ENCODE measurements around the gene NOTCH2.

The NOTCH2 gene

DNA sequence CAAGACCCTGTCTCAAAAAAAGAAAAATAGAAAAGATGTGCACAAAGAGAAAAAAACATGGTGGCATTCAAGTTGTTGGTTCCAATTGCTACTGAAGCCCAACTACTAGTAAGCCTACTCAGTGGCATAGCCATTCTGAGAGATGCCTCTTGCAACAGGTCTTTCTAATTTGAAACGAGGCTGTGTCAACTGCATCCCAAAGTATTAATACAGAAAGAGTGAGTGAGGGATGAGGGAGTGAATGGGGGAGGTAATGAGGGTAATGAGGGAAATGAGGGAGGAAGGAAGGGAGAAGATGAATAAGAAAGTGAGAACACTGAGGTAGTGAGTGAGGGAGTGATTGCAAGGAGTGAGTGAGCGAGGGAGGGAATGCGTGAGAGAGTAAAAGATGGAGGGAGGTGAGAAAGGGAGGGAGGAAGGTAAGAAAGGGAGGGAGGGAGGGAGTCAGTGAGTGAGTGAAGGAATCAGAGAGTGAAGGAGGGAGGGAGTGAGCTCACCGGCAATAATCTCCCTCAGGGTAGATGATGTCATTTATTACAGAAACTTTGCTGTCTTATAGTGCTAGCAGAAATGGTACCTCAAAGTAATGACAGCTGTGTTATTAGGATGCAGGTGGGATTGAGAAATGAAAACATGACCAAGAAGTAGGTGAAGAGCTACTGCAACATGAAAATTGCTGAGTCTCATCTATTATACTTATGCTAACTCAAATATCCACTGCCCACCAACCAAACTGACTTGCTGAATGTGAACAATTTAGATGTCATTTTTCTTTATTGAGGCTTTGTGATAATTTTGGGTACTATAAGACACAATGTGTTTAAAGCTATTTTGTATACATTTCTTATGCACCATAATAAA is 97.5 kb downstream of the NOTCH2 start:
- no peak for DNase-seq

DNA sequence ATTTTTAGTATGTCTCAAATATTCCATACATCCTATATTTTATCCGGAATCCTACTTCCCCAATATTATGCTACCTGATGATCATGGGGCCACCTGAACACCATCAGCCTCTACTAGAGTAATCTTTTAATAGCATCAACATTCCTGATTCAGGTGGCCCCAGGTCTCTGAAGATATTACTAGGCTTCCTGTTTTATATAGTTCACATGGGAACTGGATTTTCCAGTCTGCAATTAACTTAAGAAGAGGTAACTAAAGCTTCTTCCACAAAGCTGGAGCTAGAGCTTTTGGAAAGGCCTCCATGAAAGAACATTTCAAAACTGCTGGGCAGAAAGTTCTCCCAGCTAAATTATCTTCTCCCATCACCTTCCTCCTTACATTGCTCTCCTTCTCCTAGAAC is 100.9 kb downstream of the NOTCH2 start:
- no peak for DNase-seq

DNA sequence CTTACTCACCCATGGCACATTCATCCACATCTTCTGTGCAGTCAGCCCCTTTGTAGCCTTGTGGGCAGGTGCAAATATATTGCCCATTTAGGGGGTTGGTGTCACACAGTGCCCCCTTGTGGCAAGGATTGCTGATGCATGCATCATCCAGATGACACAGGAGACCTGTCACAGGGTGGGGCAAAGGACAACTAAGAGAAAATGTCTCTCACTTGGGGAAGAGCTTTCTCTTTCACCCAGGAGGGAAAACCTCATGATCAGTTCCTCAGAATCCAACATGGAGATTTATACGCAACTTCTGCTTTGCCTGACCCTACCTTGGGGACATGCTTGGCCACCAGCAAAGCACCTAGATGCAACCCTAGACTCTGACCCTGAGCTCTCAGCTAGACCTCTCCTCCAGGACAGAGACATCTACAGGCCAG is 101.4 kb downstream of the NOTCH2 start:
- peak; percentile 78 for DNase-seq

DNA sequence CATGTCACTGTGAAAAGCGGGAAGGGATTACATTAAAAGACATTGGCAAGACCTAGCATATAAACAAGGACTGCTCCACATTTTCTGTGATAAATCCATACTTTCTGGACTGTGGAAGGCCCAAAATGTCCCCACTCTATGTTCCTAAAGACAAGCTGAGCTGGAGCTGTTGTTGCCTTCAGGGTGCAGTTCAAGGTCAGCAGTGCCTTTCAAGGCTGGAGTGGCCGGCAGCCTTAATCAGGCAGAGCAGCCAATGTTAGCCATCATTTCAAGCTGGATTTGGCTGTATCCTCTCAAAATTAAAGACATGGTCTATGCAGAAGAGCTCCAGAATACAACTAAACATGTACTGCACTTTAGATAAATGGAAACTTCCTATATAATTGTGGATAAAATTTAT is 102.8 kb downstream of the NOTCH2 start:
- no peak for DNase-seq

DNA sequence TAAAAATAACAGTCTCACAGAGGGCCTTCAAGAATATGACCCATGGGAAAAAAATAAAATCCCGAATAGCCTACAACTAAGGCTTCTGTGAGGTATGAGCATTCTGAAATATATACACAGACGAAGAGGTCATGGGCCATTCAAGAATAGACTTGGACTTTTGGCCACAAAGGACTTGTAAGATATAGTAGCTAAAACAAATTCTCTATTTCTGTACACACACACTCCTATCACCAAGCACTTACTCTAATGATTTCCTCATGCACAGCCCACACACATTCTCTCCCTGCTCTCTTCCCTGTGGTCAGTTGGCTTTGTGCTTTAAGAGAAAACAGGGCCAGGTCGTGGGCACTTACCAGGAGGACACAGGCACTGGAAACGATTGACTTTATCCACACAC is 103.4 kb downstream of the NOTCH2 start:
- DNase-seq: no peak

DNA sequence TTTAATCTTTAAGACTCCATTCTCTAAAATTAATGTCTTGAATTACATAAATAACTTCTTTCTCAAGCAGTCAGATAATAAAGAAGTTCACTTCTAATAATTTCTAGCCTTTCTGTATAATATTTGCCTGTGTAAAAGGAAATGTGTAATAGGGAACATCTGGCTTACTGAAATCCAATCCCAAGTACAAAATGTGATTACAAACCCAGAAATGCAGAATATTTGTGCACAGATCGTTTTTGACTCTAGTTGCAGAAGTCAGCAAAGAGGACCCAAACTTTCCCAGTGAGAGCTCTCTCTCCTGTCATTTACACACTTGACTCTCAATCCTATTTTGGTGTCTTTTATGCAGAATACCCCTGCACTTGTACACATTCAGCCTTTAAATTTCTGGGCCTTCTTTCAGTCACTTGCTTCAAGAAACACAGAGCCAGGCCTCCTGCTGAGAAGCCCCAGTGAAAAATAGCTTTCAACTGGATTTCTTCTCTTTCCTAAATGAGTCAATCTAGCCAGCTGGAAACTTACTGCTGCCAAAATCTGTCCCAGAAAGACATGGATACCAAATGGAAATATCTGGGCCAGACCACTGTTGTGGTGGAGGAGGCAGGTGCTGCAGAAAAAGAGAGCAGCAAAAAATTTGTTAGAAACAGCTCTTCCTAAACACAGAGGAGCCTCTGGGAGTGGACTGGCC is 104.6 kb downstream of the NOTCH2 start:
- no peak for DNase-seq

DNA sequence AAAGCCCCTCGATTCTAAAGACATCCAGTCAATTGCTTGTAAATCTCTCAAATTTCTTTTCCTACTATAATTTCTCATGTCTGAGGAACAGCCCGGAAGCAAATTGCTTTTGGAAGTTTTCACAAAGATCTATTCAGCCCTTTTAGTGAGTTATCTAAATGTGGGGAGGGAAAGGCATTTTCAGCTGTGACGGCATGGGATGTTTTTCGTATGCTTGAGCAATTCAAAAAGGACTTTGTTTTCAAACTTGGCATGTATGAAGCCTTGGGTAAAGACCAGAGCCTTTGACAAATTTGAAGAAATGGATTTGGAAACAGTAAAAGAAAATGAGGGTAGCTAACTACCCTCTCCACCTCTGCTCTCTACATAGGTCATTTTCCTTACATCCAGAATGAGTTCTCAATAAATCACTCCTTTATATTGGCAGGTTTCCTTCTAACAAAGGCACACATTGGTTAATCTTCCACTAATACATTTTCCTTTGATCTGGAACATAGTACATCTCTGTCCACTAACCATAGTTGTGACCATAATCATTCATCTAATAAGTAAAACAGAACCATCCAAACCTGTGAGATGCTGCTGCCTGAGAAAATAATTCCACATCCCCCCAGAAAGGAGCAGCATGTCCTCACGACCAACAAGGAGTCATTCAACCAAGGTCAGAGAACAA is 107.0 kb downstream of the NOTCH2 start:
- DNase-seq: no peak

DNA sequence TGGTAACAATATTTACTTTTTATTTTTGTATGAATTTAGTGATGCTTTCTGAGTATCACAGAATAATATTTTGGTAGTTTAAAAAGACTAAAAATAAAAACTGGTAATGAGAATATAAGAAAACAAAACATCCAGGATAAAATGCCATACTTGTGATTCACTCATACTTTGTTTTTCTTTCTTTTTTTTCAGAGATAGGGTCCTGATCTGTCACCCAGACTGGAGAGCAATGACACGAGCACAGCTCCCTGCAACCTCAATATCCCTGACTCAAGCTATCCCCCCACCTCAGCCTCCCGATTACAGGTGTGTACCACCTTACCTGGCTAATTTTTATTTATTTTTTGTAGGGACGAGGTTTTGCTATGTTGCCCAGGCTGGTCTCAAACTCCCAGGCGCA is 109.0 kb downstream of the NOTCH2 start:
- DNase-seq: no peak

DNA sequence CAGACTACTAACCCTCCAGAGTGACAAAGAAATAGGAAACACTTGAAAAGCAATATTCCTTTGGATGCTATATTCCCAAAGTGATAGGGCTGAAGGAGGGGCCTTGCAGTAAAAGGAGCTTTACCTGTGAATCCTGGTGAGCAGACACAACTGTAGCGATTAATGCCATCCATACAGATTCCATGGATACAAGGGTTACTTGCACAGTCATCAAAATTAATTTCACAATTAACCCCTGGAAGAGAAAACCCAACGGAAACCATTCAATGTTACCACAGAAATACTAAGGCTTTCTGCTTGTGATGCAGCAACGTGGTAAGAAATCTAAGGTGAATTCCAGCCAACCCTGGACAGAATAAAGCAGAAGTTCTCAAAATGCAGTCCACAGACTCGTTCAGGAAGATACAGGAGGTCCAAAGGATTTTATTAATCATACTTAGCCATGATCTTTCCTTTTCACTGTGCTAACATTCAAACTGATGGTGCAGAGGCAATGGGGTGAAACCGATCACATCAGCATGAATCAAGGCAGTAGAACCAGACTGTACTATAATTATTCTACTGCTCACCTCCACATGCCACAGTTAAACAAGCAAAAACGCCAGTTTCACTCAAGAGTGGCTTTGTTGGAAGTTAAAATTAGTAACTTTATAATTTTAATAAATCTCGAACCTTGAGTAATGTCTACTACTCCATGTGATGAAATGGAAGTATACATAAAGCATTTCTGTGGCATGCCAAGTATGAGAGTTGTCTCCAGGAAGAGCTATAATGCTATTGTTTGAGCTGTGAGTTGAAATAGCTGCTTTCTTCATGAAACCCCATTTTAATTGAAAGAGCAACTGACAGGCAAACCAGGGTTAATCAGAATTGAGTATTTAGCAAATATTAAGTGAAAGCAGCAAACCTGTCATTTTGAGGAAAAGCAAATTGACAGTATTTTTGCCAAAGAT is 109.9 kb downstream of the NOTCH2 start:
- DNase-seq: no peak

DNA sequence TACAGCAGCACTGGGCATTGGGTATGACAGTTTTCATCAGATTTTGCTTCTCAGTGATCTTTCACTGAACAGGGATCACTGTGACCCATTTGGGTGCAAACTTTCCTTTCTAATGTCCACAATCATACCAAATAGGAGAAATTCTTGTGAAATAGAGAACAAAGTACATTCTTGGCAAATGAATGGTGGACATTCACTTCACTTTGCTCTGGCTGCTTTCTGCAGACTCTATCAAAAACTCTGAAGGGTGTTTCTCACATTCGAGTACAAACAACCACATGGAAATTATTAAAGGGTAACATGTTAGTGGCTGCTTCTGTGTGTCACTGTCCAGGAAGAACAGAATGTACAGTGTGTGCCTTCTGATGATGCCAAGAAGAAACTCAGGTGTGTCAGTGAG is 111.2 kb downstream of the NOTCH2 start:
- no peak for DNase-seq

DNA sequence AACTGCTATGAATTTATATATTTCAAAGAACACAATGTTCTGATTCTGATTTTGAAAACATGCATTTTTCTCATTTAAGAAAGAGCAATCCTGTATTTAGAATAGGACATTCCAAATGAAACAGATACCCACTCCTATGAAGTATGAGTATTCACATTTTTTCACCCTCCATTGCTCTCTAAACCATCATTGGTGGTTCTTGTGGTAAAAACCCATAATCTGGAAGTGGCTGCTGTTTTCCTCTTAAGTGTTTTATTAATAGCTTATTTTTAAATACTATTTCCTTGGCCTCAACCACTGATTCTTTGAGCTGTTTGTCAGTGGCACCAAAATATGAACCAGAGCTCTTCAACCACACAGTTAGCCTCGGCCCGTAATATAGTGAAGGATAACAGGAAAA is 113.2 kb downstream of the NOTCH2 start:
- no peak for DNase-seq

DNA sequence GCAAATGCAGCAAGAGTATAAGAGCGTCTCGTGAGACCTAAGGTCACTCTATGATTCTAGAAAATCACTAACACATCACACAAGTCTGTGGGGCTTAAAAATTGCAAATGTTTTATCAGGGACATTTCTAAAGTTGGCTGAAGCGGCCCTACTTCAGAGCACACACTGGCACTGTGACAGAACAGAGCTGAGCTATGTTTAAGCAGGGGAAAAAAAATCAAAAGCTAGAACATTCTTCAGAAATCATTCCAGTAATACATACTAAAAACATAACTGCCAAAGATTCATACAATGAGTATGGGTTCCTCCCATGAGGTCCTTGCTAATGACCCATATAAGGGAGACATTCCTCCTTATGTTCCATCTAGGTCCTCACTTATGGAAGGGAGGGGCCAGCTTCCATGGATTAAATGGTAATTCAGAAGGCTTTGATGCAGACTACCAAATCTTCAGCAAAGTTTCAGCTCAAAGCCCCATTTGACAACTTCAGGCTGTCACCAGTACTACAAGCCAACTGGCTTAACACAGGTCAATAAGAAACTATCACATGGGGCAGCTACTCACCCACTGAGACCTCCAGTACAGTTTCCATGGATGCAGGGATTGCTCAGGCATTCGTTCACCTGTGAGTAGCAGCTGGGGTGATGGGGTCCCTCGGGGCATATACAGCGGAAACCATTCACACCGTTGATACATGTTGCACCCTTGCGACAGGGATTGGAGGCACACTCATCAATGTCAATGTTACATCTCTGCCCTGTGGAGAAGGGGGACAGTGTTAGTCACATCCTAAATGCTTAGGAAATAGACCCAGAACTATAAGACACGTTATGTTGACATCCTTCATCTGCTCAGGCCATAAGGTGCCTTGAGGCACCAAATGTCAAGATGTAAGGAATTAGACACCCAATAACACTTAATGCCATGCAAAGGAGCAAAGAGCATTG is 114.7 kb downstream of the NOTCH2 start:
- DNase-seq: no peak

DNA sequence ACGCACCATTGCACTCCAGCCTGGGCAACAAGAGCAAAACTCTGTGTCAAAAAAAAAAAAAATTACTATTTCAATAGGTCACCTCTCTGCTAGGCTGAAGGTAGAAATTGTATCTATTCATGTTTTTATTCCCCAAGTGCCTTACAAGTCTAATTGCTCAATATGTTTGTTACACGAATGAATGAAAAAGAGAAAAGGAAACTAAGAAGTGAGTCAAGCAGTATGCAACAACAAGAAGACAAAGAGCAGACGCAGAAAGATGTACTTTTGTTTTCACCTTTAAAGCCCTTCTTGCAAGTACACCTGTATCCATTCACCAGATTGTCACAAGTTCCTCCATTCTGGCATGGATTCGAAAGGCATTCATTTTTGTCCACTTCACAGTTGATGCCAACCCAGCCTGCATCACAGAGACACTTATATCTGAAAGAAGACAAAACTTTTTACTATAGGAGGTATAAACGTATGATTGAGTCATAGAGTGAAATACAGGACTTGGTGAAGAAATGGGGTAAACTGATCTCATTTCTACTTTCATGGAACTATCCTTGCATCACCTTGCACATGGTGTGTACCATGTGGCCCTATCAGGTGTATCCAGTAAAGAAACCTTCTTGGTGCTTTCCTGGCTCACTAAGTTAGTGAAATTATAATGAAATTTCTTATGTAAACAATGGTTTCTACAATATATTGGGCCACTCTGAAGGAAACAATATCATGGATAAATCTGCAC is 116.0 kb downstream of the NOTCH2 start:
- no peak for DNase-seq

DNA sequence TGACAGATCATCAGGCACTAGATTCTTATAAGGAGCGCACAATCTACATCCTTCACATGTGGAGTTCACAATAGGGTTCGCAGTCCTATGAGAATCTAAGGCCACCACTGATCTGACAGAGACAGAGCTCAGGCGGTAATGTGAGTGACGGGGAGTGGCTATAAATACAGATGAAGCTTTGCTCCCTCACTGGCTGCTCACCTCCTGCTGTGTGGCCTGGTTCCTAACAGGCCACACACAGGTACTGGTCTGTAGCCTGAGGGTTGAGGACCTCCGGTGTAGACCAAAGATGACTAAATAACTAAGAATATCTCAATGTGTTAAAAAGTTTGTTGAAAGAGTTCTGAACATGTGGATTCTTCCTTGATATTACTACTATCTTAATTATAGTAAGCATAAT is 117.0 kb downstream of the NOTCH2 start:
- no peak for DNase-seq

DNA sequence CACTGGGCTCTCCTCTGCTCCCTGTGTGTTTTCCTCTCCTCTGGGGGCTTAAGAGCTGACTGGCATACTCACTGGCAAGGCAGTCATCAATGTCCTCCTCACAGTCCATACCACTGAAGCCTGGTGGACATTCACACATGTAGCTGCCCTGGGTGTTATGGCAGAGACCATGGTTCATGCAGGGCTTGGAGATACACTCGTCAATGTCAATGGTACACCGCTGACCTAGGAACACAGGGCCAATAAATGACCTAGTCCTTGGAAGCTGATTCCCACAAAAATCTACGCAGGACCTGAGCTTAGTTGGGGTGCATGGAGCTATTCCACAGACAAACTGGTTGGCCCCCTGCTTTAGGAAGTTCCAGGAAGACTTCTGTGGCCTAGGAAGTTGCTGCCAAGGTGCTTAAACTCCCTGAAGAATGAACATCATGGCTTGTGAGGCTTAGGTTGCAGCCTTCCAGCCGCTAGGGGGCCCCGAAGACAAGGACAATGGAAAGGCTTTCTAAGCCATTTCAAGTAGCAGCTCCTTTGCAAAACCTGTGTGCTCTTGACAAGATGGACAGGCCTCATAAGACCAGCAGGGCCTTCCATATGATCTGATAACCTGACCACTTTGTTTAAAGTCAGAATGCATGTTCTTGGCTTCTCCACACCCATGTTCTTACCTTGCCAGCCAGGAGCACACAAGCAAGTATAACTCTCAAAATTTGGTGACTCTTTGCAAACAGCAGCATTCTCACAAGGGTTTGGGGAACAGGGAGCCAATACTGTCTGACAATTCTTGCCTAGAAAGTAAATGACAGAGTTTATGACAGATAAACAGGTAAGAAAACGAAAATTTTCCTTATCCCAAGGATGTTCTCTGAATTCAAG is 120.9 kb downstream of the NOTCH2 start:
- peak; percentile 58 for DNase-seq

DNA sequence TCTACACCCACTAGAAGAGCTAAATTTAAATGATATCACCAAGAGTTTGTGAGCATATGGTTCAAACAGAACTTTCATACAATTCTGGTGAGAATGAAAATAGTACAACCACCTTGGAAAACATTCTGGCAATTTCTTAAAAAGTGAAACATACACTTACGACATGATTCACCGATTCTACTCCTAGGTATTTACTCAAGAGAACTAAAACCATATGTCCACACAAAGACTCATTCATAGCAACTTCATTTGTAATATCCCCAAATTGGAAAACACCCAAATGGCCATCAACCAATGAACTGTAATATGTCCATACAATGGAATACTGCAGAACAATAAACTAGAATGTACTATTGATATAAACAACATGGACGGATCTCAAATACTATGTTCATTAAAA is 122.0 kb downstream of the NOTCH2 start:
- DNase-seq: no peak

DNA sequence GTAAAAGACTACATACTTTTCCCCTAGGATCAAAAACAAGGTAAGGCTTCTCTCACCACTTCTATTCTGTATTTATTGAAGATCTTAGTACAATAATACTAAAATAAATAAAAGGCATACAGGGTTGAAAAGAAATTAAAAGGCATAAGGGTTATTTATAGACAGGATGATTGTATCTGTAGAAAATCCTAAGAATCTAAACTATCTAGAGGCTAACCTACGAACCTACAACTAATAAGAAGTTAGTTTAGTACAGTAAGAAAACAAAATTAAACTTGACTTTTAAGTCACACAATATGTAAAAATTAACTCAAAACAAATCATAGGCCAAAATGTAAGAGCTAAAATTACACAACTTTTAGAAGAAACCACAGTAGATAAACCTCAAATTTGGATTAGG is 122.7 kb downstream of the NOTCH2 start:
- no peak for DNase-seq

DNA sequence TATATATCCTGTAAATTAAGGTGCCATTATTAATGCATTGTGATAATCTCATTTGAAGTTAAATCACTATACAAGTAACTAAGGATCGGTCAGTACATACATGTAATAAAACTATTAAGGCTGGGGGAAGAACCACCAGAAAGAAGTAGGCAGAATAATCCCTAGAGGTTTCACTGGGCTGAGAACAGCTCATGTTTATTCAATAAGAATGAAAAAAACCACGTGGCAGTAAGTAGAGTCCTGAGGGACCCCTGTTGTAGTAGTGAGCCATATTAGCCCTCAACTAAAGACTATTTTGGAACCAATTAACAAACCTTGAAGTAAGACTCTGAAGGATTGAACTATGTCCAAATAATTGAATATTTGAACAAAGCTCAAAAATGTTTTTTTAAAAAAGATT is 126.2 kb downstream of the NOTCH2 start:
- no peak for DNase-seq

DNA sequence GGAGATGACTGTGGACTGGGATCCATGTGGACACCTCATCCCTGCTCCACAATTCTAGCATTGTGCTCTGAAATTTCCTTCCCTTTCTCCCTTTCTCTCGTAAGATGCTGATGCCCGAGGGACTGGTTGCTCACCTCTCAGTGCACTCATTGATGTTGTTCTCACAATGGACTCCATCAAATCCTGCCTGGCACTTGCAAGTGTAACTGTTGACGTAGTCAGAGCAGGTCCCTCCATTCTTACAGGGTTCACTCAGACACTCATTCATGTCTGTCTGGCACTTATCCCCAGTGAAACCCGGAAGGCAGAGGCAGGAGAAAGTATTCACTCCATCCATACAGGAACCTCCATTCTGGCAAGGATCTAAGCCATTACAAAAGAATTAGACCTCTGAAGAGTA is 128.1 kb downstream of the NOTCH2 start:
- no peak for DNase-seq

DNA sequence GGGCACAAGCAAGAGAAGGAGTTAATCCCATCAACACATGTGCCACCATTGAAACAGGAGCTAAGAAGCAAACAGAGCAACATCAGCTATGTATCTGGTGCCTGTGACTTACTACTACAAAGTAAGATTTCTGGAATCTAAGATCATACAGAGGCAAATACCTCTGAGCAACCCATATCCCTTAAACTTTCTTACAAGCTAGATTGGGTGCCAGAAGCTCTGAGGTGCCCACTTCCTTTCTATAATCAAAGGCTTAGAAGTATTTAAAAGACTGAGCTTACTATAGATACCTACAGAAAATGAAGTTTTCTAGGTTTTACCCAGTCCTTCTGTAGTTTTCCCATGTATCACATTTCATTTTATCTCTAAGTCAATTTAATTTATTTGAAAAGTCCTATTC is 128.8 kb downstream of the NOTCH2 start:
- DNase-seq: no peak

Measured in CD4-positive, alpha-beta T cell treated with Interleukin-4 for 4 hours (primary cell).